SHP77 treated with DMSO at 0.1 percent for 48 hours (cell line): Measurements from ENCODE around the gene TIMM44.
"Not testable (repeated sequence)": the region's sequence is repeated elsewhere in the genome, so short reads cannot be mapped to it uniquely, and the experiment has no call there.

Experiments used
- DNase-seq: peaks from one replicate; lab custom pipeline; 2025; lab: John Stamatoyannopoulos, UW

The TIMM44 gene

GRCh38 chr19:7947939-7948338 lies 4.5 kb upstream of the TIMM44 start:
- DNase-seq = no peak

GRCh38 chr19:7944177-7944761 lies 803 bp upstream of the TIMM44 start:
- DNase-seq = peak; percentile 32

GRCh38 chr19:7942981-7943443 lies 454 bp downstream of the TIMM44 start:
- DNase-seq = no peak

GRCh38 chr19:7941895-7942596 lies 1.4 kb downstream of the TIMM44 start:
- no peak for DNase-seq

GRCh38 chr19:7940841-7941240 lies 2.6 kb downstream of the TIMM44 start:
- DNase-seq = no peak

GRCh38 chr19:7934766-7935165 lies 8.7 kb downstream of the TIMM44 start:
- no peak for DNase-seq

- no peak for DNase-seq
These were observed 9.4 kb downstream of the TIMM44 start for GRCh38 chr19:7933828-7934725.

- no peak for DNase-seq
These were observed 10.1 kb downstream of the TIMM44 start for GRCh38 chr19:7933411-7933810.

GRCh38 chr19:7932930-7933300 lies 10.6 kb downstream of the TIMM44 start:
- DNase-seq = no peak

GRCh38 chr19:7932276-7932929 lies 11.1 kb downstream of the TIMM44 start:
- DNase-seq = no peak

GRCh38 chr19:7931221-7932061 lies 12.0 kb downstream of the TIMM44 start:
- no peak for DNase-seq

GRCh38 chr19:7930765-7931164 lies 12.7 kb downstream of the TIMM44 start:
- DNase-seq = no peak

- not testable (repeated sequence) for DNase-seq
These were observed 13.4 kb downstream of the TIMM44 start for GRCh38 chr19:7930030-7930429.

- DNase-seq = no peak
These were observed 14.4 kb downstream of the TIMM44 start for GRCh38 chr19:7928741-7929701.

- no peak for DNase-seq
These were observed 15.1 kb downstream of the TIMM44 start for GRCh38 chr19:7928334-7928706.

GRCh38 chr19:7927605-7928333 lies 15.7 kb downstream of the TIMM44 start:
- DNase-seq = no peak

GRCh38 chr19:7926727-7927604 lies 16.5 kb downstream of the TIMM44 start:
- no peak for DNase-seq

- no peak for DNase-seq
These were observed 17.3 kb downstream of the TIMM44 start, which contains the start of gene CTXN1 for GRCh38 chr19:7926021-7926726. Gene CTXN1, minus strand, starts transcription at chr19:7926135. Its CDS starts 597 bp downstream, at chr19:7925538.
